Measurements from ENCODE around the gene CYP46A1.

DNA sequence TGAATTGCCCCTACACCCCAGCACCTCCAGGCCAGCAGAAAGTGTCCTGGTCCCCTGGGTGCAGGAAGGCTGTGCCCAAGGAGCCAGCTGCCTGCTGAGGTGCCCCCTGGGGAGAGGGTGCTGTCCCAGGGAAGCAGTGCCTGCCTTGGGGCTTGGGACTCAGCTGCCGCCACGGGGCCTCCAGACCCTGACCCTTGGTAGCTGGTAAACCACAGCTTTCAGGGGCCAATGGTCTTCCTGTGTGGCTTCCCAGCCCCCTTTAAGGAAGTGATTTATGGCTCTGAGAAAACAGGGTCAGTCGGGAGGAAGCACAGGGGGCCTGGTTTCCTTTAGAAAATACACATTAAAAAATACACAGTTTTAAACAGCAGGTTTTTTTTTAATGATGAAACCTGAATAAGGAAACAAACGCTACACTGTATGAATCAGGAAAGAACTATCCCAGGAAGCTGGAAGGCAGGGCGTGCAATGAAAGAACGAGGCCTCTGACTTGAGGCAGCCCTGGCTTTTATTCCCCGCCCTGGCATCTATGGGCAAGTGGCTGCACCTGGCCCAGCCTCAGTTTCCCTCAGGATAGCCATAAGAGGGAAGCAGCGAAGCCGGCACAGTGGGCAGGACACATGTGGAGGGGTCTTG is 68.5 kb downstream of the CYP46A1 start:
- no peak for TF ChIP-seq POLR2A (IDR thresholded peaks at IDR 0.05)
- TF ChIP-seq, protein P1, sequence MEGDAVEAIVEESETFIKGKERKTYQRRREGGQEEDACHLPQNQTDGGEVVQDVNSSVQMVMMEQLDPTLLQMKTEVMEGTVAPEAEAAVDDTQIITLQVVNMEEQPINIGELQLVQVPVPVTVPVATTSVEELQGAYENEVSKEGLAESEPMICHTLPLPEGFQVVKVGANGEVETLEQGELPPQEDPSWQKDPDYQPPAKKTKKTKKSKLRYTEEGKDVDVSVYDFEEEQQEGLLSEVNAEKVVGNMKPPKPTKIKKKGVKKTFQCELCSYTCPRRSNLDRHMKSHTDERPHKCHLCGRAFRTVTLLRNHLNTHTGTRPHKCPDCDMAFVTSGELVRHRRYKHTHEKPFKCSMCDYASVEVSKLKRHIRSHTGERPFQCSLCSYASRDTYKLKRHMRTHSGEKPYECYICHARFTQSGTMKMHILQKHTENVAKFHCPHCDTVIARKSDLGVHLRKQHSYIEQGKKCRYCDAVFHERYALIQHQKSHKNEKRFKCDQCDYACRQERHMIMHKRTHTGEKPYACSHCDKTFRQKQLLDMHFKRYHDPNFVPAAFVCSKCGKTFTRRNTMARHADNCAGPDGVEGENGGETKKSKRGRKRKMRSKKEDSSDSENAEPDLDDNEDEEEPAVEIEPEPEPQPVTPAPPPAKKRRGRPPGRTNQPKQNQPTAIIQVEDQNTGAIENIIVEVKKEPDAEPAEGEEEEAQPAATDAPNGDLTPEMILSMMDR (IDR thresholded peaks at IDR 0.05): no peak

All from uterus (tissue), 2 donors.